KMS-11 (cell line): ENCODE measurements around the gene PTPRN2.

ENCODE experiments used
- H2AFZ ChIP-seq: fragments of 200-600 bp; sonication (generic); 2 replicates; pipeline ENCODE4 v1.6.1; 2016; ENCODE audit warnings: antibody characterized with exemption, mixed run types, low read depth
- H3K27ac ChIP-seq: fragments of 200-600 bp; sonication (generic); 2 replicates; pipeline ENCODE4 v1.6.1; 2016; ENCODE audit warnings: mild to moderate bottlenecking, mixed run types
- H3K27me3 ChIP-seq: fragments of 200-600 bp; sonication (generic); 2 replicates; pipeline ENCODE4 v1.6.1; 2017; ENCODE audit warnings: mild to moderate bottlenecking, low read depth, mixed run types, moderate library complexity; ENCODE audit not compliant: insufficient read depth
- H3K36me3 ChIP-seq: fragments of 200-600 bp; sonication (generic); 2 replicates; pipeline ENCODE4 v1.6.1; 2017; ENCODE audit warnings: mild to moderate bottlenecking, mixed run types; ENCODE audit not compliant: insufficient read depth
- H3K4me1 ChIP-seq: fragments of 200-600 bp; sonication (generic); 2 replicates; pipeline ENCODE4 v1.6.1; 2016; ENCODE audit warnings: mild to moderate bottlenecking, low read depth, mixed run types; ENCODE audit not compliant: poor library complexity, severe bottlenecking
- H3K4me2 ChIP-seq: fragments of 200-600 bp; sonication (generic); 2 replicates; pipeline ENCODE4 v1.7.0; 2016; ENCODE audit warnings: mild to moderate bottlenecking, mixed run types
- H3K4me3 ChIP-seq: fragments of 200-600 bp; sonication (generic); IDR thresholded peaks from 2 replicates; pipeline ENCODE4 v1.6.1; 2017; ENCODE audit warnings: low read depth, low read length, mixed read lengths; ENCODE audit not compliant: insufficient read depth
- H3K79me2 ChIP-seq: fragments of 200-600 bp; sonication (generic); 2 replicates; pipeline ENCODE4 v1.6.1; 2016; ENCODE audit warnings: low read depth, mixed run types; ENCODE audit not compliant: insufficient read depth
- H3K9ac ChIP-seq: fragments of 200-600 bp; sonication (generic); 2 replicates; pipeline ENCODE4 v1.6.1; 2016; ENCODE audit warnings: mild to moderate bottlenecking, mixed run types
- H4K20me1 ChIP-seq: fragments of 200-600 bp; sonication (generic); 2 replicates; pipeline ENCODE4 v1.6.1; 2016; ENCODE audit warnings: mild to moderate bottlenecking, mixed run types; ENCODE audit not compliant: insufficient read depth
- TF ChIP-seq, protein P1 (sequence below): fragments of 200-600 bp; sonication (generic); conservative IDR thresholded peaks from 2 replicates; pipeline ENCODE4 v1.6.1; 2017; ENCODE audit warnings: low read depth, mild to moderate bottlenecking, antibody characterized with exemption, low read length, moderate library complexity, mixed read lengths

PTPRN2 gene

DNA sequence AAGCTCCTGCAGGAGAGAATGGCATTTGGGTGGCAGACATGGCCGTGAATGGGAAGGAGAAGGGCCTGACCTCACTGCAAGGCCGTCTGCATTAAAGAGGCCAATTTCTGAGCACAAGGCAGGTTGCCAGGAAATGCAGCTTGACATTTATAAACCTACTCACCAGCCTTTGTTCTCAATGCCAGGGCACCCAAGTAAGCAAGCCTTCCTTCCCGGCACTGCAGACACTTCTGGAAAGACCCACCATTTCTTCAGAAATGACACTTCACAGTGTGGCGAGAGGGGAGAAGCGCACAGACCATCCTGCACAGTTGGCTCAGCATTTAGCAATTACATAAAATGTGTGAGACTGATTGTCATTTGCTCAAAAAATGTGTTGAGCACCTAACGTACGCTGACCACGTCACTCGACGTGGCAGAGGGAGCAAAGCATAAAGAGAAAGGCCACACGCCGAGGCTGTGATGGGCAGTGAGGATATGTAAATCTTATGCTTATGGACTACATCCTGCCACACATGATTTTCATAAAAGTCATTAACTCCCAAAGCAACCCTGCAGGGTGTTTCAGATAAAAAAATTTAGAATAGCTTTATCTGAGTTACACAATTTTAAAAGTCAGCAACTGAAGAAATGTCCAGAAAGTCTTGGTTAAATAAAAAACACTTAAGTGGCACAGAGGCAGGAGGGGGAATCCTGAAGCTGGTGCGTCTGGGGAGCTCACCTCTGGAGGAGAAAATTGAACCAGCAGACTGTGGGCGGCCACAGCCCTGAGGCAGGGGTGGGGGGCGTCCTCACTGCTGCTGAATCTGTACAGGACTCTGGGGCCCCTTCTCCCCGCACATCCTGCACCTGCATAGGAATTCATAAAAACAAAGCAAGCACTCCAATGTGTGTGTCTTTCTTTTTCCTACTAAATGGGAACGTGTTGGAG is 543.8 kb downstream of the PTPRN2 start:
- Histone ChIP-seq H3K27me3 (peaks cover 4% of the 10 kb centered on the region), H4K20me1 (no peaks in the 10 kb centered on the region), H3K4me1 (no peaks in the 10 kb centered on the region), H3K4me3 (no peak overlapping the region), H3K79me2 (no peaks in the 10 kb centered on the region), H3K9ac (no peak overlapping the region), H3K27ac (no peak overlapping the region), H3K4me2 (no peak overlapping the region), H2AFZ (no peak overlapping the region), H3K36me3 (no peaks in the 10 kb centered on the region)
- TF ChIP-seq, protein P1, sequence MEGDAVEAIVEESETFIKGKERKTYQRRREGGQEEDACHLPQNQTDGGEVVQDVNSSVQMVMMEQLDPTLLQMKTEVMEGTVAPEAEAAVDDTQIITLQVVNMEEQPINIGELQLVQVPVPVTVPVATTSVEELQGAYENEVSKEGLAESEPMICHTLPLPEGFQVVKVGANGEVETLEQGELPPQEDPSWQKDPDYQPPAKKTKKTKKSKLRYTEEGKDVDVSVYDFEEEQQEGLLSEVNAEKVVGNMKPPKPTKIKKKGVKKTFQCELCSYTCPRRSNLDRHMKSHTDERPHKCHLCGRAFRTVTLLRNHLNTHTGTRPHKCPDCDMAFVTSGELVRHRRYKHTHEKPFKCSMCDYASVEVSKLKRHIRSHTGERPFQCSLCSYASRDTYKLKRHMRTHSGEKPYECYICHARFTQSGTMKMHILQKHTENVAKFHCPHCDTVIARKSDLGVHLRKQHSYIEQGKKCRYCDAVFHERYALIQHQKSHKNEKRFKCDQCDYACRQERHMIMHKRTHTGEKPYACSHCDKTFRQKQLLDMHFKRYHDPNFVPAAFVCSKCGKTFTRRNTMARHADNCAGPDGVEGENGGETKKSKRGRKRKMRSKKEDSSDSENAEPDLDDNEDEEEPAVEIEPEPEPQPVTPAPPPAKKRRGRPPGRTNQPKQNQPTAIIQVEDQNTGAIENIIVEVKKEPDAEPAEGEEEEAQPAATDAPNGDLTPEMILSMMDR, result no peak

DNA sequence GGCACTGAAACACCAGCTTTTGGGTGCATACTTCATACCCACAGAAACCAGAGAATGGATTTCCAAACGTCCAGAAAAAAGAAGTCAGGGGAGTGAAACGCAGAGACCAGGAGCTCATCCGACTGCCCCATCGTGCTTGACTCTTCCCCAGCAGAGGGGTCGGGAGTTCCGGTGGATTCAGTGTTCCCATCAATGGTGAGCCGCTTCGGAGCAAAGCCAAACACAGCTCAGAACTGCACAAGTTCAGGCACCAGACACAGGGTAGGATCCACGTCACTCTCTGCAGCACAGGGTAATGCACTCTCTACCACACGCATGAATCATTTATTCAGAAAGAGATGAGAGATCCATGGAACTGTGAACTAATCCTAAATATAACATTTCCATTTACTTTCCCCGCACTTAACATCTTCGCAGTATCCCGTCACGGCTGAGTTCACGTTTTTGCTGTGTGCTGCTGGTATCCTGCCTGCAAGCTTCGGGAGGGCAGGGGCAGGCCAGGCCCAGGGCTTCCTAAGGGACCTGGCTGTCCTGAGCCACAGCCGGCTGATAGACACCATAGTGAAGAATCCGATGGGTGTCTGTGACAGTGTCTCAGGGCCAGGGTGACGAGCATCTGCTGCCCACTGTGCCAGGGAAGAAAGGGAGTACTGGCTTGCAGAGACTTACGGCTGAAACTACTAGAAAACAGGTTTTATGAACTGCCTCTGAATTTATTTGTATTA is 545.3 kb downstream of the PTPRN2 start:
- Histone ChIP-seq H3K9ac (no peak overlapping the region), H4K20me1 (no peaks in the 10 kb centered on the region), H3K27ac (no peak overlapping the region), H3K36me3 (no peaks in the 10 kb centered on the region), H3K27me3 (peaks cover 4% of the 10 kb centered on the region), H2AFZ (no peak overlapping the region), H3K79me2 (no peaks in the 10 kb centered on the region), H3K4me1 (no peaks in the 10 kb centered on the region), H3K4me2 (no peak overlapping the region), H3K4me3 (no peak overlapping the region)
- TF ChIP-seq, protein P1, result no peak

DNA sequence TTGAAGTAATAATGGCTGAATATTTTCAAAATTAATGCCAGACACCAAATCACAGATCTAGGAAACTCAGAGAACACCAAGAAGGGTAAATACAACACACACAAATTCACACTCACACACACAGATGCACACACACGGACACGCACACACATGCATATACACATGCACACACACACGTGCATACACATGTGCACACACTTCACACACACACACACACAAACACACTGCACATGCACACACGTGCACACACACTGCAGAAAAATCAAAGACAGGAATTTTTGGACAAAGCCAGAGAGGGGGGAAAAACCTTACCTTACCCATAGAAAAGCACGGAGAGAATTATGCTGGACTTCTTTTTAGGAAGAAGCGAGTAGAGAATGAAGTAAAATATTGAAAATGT is 547.4 kb downstream of the PTPRN2 start:
- Histone ChIP-seq H3K27me3 (peaks cover 4% of the 10 kb centered on the region), H2AFZ (no peak overlapping the region), H3K4me3 (no peak overlapping the region), H3K27ac (no peak overlapping the region), H3K36me3 (no peaks in the 10 kb centered on the region), H4K20me1 (no peaks in the 10 kb centered on the region), H3K4me1 (no peaks in the 10 kb centered on the region), H3K4me2 (no peak overlapping the region), H3K9ac (no peak overlapping the region), H3K79me2 (no peaks in the 10 kb centered on the region)
- TF ChIP-seq, protein P1, result no peak

DNA sequence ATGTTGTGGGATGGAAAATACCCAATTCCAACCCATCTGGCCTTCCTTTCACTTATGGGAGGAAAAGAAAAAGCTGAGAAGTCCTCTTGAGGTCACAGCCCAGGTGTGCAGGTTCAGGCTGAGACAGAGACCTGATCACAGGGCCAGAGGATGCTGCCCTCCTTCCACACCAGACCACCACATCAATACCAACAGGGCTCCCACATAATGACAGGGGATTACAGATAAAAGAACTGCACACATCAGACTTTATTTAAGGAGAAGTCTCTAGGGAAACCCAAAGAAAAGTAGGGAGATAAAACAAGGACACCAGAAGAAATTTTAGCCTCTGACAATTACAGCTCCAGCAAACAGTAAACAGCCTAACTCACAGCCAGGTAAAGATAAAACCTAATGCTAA is 548.4 kb downstream of the PTPRN2 start:
- Histone ChIP-seq H3K27me3 (peaks cover 4% of the 10 kb centered on the region), H3K27ac (no peak overlapping the region), H3K4me3 (no peak overlapping the region), H3K79me2 (no peaks in the 10 kb centered on the region), H3K9ac (no peak overlapping the region), H4K20me1 (no peaks in the 10 kb centered on the region), H3K4me2 (no peak overlapping the region), H3K4me1 (no peaks in the 10 kb centered on the region), H3K36me3 (no peaks in the 10 kb centered on the region), H2AFZ (no peak overlapping the region)
- TF ChIP-seq, protein P1, result no peak
